ENCODE data around the gene AATF.
A peak's percentile ranks its signal among the peaks of the same experiment; 100 is the strongest.

The AATF gene

DNA sequence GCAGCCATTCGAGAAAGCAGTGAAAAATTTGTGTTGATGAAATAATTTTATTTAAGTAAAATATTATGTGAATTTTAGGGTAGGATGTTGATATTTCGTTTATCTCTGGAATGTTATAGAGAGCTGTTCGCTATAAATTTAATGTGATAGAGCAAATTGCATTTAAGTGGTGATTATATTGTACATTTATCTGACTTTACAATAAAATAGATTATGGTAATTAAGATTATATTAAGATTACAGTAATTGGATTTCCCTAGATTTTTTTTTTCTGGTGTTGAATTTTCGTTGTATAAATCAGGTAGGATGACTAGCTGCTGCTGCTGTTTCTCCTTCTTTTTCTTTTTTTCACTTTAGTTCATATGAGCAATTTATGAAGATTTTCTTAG is 71.0 kb downstream of the AATF start:
- in situ Hi-C loops (cut with MboI; ENCODE audit: low sequenced_read_pairs, unreplicated experiment), result no loop called here
- TF ChIP-seq, protein P1, sequence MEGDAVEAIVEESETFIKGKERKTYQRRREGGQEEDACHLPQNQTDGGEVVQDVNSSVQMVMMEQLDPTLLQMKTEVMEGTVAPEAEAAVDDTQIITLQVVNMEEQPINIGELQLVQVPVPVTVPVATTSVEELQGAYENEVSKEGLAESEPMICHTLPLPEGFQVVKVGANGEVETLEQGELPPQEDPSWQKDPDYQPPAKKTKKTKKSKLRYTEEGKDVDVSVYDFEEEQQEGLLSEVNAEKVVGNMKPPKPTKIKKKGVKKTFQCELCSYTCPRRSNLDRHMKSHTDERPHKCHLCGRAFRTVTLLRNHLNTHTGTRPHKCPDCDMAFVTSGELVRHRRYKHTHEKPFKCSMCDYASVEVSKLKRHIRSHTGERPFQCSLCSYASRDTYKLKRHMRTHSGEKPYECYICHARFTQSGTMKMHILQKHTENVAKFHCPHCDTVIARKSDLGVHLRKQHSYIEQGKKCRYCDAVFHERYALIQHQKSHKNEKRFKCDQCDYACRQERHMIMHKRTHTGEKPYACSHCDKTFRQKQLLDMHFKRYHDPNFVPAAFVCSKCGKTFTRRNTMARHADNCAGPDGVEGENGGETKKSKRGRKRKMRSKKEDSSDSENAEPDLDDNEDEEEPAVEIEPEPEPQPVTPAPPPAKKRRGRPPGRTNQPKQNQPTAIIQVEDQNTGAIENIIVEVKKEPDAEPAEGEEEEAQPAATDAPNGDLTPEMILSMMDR (IDR thresholded peaks at IDR 0.05; ENCODE audit: borderline replicate concordance, control extremely low read depth, extremely low read depth, insufficient read depth, missing control alignments), result no peak
- DNase-seq (ENCODE audit: low spot score), result no peak

DNA sequence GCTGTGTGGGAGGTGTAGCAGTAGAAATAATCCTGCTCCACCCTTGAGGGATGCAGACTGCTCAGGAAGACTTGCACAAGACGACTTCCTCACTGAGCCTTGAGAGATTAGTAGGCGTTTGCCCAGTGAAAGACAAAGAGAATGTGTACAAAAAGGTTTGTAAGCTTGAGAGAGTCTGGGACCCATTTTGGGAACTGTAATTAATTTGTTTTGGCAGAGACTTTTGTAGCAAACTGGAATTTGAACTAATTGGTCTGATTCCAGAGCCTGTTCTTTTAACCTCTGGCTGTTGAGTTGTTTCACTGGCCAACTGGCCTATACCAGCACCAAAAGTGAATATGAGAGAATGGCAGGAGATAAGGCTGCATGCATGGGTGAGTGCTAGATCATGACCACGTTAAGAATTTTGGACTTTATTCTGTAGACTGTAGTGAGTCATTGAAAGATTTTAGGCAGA is 75.5 kb downstream of the AATF start:
- in situ Hi-C loops (cut with MboI; ENCODE audit: low sequenced_read_pairs, unreplicated experiment), result no loop called here
- DNase-seq (ENCODE audit: low spot score), result no peak
- TF ChIP-seq, protein P1 (IDR thresholded peaks at IDR 0.05; ENCODE audit: borderline replicate concordance, control extremely low read depth, extremely low read depth, insufficient read depth, missing control alignments), result no peak

DNA sequence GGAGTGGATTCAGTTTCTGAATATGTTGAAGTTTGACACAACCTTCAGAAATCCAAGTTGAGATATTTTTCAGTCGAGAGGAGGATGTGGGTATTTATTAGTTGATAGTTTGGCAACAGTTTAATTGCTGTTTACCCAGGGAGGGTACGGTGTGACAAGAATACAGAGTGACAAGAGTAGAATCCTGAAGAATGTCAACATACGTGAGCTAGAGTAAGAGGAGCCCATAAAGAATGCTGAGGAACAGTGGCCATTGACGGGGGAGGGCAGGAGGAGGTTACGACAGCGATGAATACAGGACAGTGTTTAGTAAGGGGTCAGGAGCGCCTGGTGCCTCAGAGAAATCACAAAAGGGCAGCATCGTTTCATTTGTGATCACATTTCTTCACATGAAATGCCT is 76.5 kb downstream of the AATF start:
- in situ Hi-C loops (cut with MboI; ENCODE audit: low sequenced_read_pairs, unreplicated experiment), result no loop called here
- TF ChIP-seq, protein P1 (IDR thresholded peaks at IDR 0.05; ENCODE audit: borderline replicate concordance, control extremely low read depth, extremely low read depth, insufficient read depth, missing control alignments), result no peak
- DNase-seq (ENCODE audit: low spot score), result no peak

DNA sequence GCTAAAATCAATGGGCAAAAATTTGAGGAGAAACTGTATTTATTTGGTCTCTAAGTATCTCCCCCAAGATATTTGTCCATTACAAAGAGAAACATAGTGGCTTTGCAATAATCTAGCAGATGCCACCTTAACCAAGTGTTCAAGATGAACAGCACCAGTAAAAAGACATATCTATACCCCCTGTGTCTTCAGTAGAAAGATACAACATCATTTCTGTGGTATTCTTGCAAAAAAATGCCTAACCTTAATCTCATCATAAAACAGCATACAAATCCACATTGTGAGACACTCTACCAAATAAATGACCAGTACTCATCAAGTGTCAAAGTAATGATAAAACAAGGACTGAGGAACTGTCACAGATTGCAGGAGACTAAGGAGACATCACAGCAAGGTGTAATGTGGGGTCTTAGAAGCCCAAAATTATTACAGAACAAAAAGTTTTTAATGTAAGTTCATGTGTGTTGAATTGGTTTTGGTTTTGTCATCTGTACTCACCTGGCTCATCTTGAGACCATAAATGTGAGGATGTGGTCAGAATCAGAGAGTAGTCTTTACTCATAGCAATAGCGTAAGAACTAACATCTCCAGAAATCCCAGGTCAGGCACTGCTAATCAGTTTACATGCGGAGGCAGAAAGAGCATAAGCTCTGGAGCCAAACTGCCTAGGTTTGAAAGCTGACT is 77.2 kb downstream of the AATF start:
- in situ Hi-C loops (cut with MboI; ENCODE audit: low sequenced_read_pairs, unreplicated experiment), result no loop called here
- DNase-seq (ENCODE audit: low spot score), result peak; percentile 57
- TF ChIP-seq, protein P1 (IDR thresholded peaks at IDR 0.05; ENCODE audit: borderline replicate concordance, control extremely low read depth, extremely low read depth, insufficient read depth, missing control alignments), result no peak

DNA sequence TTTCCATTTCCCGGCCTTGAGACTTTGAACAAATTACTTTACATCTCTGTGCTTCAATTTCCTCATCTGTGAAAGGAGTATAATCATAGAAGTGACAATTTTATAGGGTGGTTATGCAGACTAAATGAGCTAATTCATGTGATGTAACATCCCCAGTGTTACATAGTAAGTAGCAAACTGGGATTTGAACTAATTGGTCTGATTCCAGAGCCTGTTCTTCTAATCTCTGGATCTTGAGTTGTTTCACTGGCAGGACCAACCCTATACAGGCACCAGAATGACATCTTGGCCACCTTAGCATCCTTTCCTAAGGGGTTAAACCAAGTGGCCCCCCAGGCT is 77.7 kb downstream of the AATF start:
- in situ Hi-C loops (cut with MboI; ENCODE audit: low sequenced_read_pairs, unreplicated experiment), result no loop called here
- TF ChIP-seq, protein P1 (IDR thresholded peaks at IDR 0.05; ENCODE audit: borderline replicate concordance, control extremely low read depth, extremely low read depth, insufficient read depth, missing control alignments), result no peak
- DNase-seq (ENCODE audit: low spot score), result no peak

DNA sequence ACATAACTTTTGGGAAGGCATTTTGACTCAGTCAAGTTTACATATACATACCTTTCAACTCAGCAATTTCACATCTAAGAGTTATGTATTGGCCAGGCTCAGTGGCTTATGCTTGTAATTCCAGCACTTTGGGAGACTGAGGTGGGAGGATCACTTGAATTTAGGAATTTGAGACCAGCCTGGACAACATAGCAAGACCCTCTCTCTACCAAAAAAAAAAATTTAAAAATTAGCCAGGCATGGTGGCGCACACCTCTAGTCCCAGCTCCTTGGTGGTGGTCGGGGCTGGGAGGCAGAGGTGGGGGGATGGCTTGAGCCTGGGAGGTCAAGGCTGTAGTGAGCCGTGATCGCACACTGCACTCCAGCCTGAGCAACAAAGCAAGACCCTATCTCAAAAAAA is 79.3 kb downstream of the AATF start:
- in situ Hi-C loops (cut with MboI; ENCODE audit: low sequenced_read_pairs, unreplicated experiment), result no loop called here
- TF ChIP-seq, protein P1 (IDR thresholded peaks at IDR 0.05; ENCODE audit: borderline replicate concordance, control extremely low read depth, extremely low read depth, insufficient read depth, missing control alignments), result no peak
- DNase-seq (ENCODE audit: low spot score), result no peak

Data from GM13976 (cell line).